Liver (tissue), 9 donors: ENCODE data around the gene DAPK1. TPM values are rescaled to one million over a fixed set of nuclear protein-coding genes. Genes with fewer than 3 reads are reported as not detected.
"Not testable (repeated sequence)": the region's sequence is repeated elsewhere in the genome, so short reads cannot be mapped to it uniquely, and the experiment has no call there.

Source experiments
- DNase-seq: peaks from one replicate; pipeline ENCODE4 v3.0.0-alpha.2; 2017; ENCODE audit warnings: low spot score
- H3K27ac ChIP-seq, 2 donors: one replicate each; pipeline ENCODE4 v1.7.0; 2013; ENCODE audit warnings: inconsistent platforms in 2 of 2, low read length in 2 of 2, control low read depth in 1 of 2, low read depth in 1 of 2, mild to moderate bottlenecking in 1 of 2
- H3K27me3 ChIP-seq, 4 donors: one replicate each; pipeline versions ENCODE4 v1.6.1 to v1.7.0; 2013; ENCODE audit warnings: low read length in 3 of 4, inconsistent platforms in 1 of 4, mild to moderate bottlenecking in 1 of 4, moderate library complexity in 1 of 4; ENCODE audit not compliant: control insufficient read depth in 4 of 4, insufficient read depth in 4 of 4
- H3K36me3 ChIP-seq, 4 donors: one replicate each; pipeline versions ENCODE4 v1.6.1 to v1.7.0; 2013; ENCODE audit warnings: low read length in 3 of 4, mild to moderate bottlenecking in 3 of 4, low read depth in 1 of 4, moderate library complexity in 1 of 4; ENCODE audit not compliant: control insufficient read depth in 4 of 4, insufficient read depth in 3 of 4
- H3K4me1 ChIP-seq, 4 donors: one replicate each; pipeline versions ENCODE4 v1.6.1 to v1.7.0; 2013; ENCODE audit warnings: low read length in 3 of 4, mild to moderate bottlenecking in 3 of 4, moderate library complexity in 1 of 4; ENCODE audit not compliant: control insufficient read depth in 4 of 4, insufficient read depth in 4 of 4
- H3K4me3 ChIP-seq, 3 donors: one replicate each; pipeline versions ENCODE4 v1.6.1 to v1.7.0; 2013; ENCODE audit warnings: low read length in 3 of 3, control low read depth in 1 of 3, low read depth in 1 of 3, mild to moderate bottlenecking in 1 of 3
- H3K9ac ChIP-seq, 2 donors: one replicate each; pipeline ENCODE4 v1.7.0; 2013; ENCODE audit warnings: low read length in 2 of 2, mild to moderate bottlenecking in 2 of 2, moderate library complexity in 2 of 2, control low read depth in 1 of 2, low read depth in 1 of 2
- H3K9me3 ChIP-seq, 4 donors: one replicate each; pipeline versions ENCODE4 v1.6.1 to v1.7.0; 2013; ENCODE audit warnings: low read length in 3 of 4; ENCODE audit not compliant: control insufficient read depth in 4 of 4
- ATF3 ChIP-seq: IDR thresholded peaks from 2 replicates; pipeline ENCODE4 v1.6.1; 2016; ENCODE audit warnings: antibody characterized with exemption
- CTCF ChIP-seq: fragments of 150-350 bp; IDR thresholded peaks from 2 replicates; pipeline ENCODE4 v1.5.1; 2017; ENCODE audit warnings: improper control_type of control experiment, low read depth, low read length; ENCODE audit not compliant: missing input control
- EGR1 ChIP-seq, 2 donors: IDR thresholded peaks; 2 replicates each; pipeline ENCODE4 v1.6.1; 2016 to 2018; ENCODE audit warnings: antibody characterized with exemption in 2 of 2, low read depth in 2 of 2
- FOXA1 ChIP-seq: IDR thresholded peaks from 2 replicates; pipeline ENCODE4 v1.6.1; 2016; ENCODE audit warnings: antibody characterized with exemption
- FOXA2 ChIP-seq: IDR thresholded peaks from 2 replicates; pipeline ENCODE4 v1.6.1; 2016; ENCODE audit warnings: antibody characterized with exemption
- GABPA ChIP-seq, 2 donors: IDR thresholded peaks in 1 of 2; conservative IDR thresholded peaks in 1 of 2; 2 replicates each; pipeline ENCODE4 v1.6.1; 2016; ENCODE audit warnings: antibody characterized with exemption in 2 of 2, mild to moderate bottlenecking in 1 of 2, moderate library complexity in 1 of 2
- HNF4A ChIP-seq, 2 donors: conservative IDR thresholded peaks; 2 replicates each; pipeline ENCODE4 v1.6.1; 2016; ENCODE audit warnings: antibody characterized with exemption in 2 of 2, mild to moderate bottlenecking in 2 of 2
- HNF4G ChIP-seq: IDR thresholded peaks from 2 replicates; pipeline ENCODE4 v1.6.1; 2016; ENCODE audit warnings: antibody characterized with exemption
- JUND ChIP-seq, 2 donors: IDR thresholded peaks; 2 replicates each; pipeline ENCODE4 v1.6.1; 2016; ENCODE audit warnings: antibody characterized with exemption in 2 of 2
- NR2F2 ChIP-seq: IDR thresholded peaks from 2 replicates; pipeline ENCODE4 v1.6.1; 2016; ENCODE audit warnings: antibody characterized with exemption
- RAD21 ChIP-seq, 2 donors: IDR thresholded peaks; 2 replicates each; pipeline ENCODE4 v1.6.1; 2016; ENCODE audit warnings: antibody characterized with exemption in 2 of 2, mild to moderate bottlenecking in 2 of 2
- REST ChIP-seq: IDR thresholded peaks from 2 replicates; pipeline ENCODE4 v1.6.1; 2016; ENCODE audit warnings: antibody characterized with exemption, mild to moderate bottlenecking
- RXRA ChIP-seq, 2 donors: IDR thresholded peaks; 2 replicates each; pipeline ENCODE4 v1.6.1; 2017 to 2018; ENCODE audit warnings: antibody characterized with exemption in 2 of 2, mild to moderate bottlenecking in 1 of 2
- SP1 ChIP-seq: IDR thresholded peaks from 2 replicates; pipeline ENCODE4 v1.6.1; 2018; ENCODE audit warnings: antibody characterized with exemption, mild to moderate bottlenecking
- TAF1 ChIP-seq: conservative IDR thresholded peaks from 2 replicates; pipeline ENCODE4 v1.6.1; 2016; ENCODE audit warnings: antibody characterized with exemption, mild to moderate bottlenecking
- YY1 ChIP-seq: IDR thresholded peaks from 2 replicates; pipeline ENCODE4 v1.6.1; 2016; ENCODE audit warnings: antibody characterized with exemption, mild to moderate bottlenecking
- ZBTB33 ChIP-seq: IDR thresholded peaks from 2 replicates; pipeline ENCODE4 v1.6.1; 2016; ENCODE audit warnings: antibody characterized with exemption
- WGBS: extraction: QIAGEN DNeasy Blood & Tissue Kit; methylation state at CpG from one replicate; pipeline ENCODE4 v1.1.7; 2013; 5-methylcytosine and 5-hydroxymethylcytosine counted together
- polyA plus RNA-seq, 2 donors: library from polyadenylated mRNA; stranded (reverse) in 1 of 2; unstranded in 1 of 2; fragments of 200-250 nt in 1 of 2; fragments of >200 nt in 1 of 2; fragmentation: Nextera tagmentation in 1 of 2; extraction: Ambion mirVana in 1 of 2; gene quantifications; one replicate each; pipeline versions ENCODE4 v1.2.1 to v1.2.3, GENCODE V29; 2013 to 2015
- total RNA-seq, 2 donors: library from RNA; depleted of rRNA; stranded (reverse); fragments of >200 nt; gene quantifications; one replicate each; pipeline ENCODE4 v1.2.3, GENCODE V29; 2014
- TF ChIP-seq, protein P1 (sequence below): IDR thresholded peaks from 2 replicates; pipeline ENCODE4 v1.6.1; 2016; ENCODE audit warnings: antibody characterized with exemption
- donor health status: healthy.
- donor health status: healthy.
- donor health status: healthy.
- donor health status: healthy.
- donor health status: healthy.

DAPK1 gene
- total and polyA plus RNA-seq, 4 donors = 14.0 to 40.8 (median 21.8) TPM

GRCh38 chr9:87744247-87744646, 246.6 kb downstream of the DAPK1 start:
- not testable (repeated sequence) for H3K9ac ChIP-seq, H3K4me1 ChIP-seq, H3K4me3 ChIP-seq, H3K27ac ChIP-seq, H3K27me3 ChIP-seq, DNase-seq, H3K36me3 ChIP-seq, H3K9me3 ChIP-seq
- 96% methylated on average over 5 of the region's 7 CpGs for WGBS

- H3K4me3 ChIP-seq = no peak overlapping the region
- WGBS = 27% methylated on average over 4 of the region's 4 CpGs
- no peak for DNase-seq
- peaks cover 0 to 8% (median 0%) of the 10 kb centered on the region in 4 donors for H3K9me3 ChIP-seq
- H3K27ac ChIP-seq = peak overlapping the region; percentile 40 to 67
- no peak overlapping the region for H3K9ac ChIP-seq
- H3K36me3 ChIP-seq = no peaks in the 10 kb centered on the region
- TF ChIP-seq ATF3 = peak; percentile 26
- TF ChIP-seq ZBTB33 = peak; percentile 78
- TF ChIP-seq NR2F2 = no peak
- TF ChIP-seq JUND (IDR thresholded peaks at IDR 0.05) = peak in 1 of 2 donors; percentile 66
- TF ChIP-seq CTCF = no peak
- peak; percentile 93 to 94 for TF ChIP-seq HNF4A (conservative IDR thresholded peaks at IDR 0.05)
- no peak for TF ChIP-seq EGR1 (IDR thresholded peaks at IDR 0.05; ENCODE audit: low read depth in 2 of 2)
- TF ChIP-seq TAF1 = no peak
- no peak for TF ChIP-seq GABPA (IDR thresholded peaks at IDR 0.05 in 1 of 2, conservative IDR thresholded peaks at IDR 0.05 in 1 of 2)
- TF ChIP-seq YY1 = peak; percentile 69
- TF ChIP-seq, protein P1, sequence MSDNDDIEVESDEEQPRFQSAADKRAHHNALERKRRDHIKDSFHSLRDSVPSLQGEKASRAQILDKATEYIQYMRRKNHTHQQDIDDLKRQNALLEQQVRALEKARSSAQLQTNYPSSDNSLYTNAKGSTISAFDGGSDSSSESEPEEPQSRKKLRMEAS = peak; percentile 65
- TF ChIP-seq HNF4G = peak; percentile 82
- TF ChIP-seq SP1 = peak; percentile 94
- peak; percentile 56 to 78 for TF ChIP-seq RXRA (IDR thresholded peaks at IDR 0.05)
- peak; percentile 83 for TF ChIP-seq REST
- peak; percentile 40 to 45 for TF ChIP-seq RAD21 (IDR thresholded peaks at IDR 0.05)
- peak; percentile 91 for TF ChIP-seq FOXA2
- peak; percentile 91 for TF ChIP-seq FOXA1
- H3K4me1 ChIP-seq = peaks cover 7 to 20% (median 11%) of the 10 kb centered on the region in 4 donors
- no peaks in the 10 kb centered on the region for H3K27me3 ChIP-seq
Measured at GRCh38 chr9:87746186-87746585, 248.5 kb downstream of the DAPK1 start.
